ENCODE results near the gene MGMT. TPM values are rescaled to one million over a fixed set of nuclear protein-coding genes. Genes with fewer than 3 reads are reported as not detected.

MGMT gene
- polyA plus RNA-seq, 1 of the 3 experiments (the other 2 are of a cell fraction) = 10.8 TPM

DNA sequence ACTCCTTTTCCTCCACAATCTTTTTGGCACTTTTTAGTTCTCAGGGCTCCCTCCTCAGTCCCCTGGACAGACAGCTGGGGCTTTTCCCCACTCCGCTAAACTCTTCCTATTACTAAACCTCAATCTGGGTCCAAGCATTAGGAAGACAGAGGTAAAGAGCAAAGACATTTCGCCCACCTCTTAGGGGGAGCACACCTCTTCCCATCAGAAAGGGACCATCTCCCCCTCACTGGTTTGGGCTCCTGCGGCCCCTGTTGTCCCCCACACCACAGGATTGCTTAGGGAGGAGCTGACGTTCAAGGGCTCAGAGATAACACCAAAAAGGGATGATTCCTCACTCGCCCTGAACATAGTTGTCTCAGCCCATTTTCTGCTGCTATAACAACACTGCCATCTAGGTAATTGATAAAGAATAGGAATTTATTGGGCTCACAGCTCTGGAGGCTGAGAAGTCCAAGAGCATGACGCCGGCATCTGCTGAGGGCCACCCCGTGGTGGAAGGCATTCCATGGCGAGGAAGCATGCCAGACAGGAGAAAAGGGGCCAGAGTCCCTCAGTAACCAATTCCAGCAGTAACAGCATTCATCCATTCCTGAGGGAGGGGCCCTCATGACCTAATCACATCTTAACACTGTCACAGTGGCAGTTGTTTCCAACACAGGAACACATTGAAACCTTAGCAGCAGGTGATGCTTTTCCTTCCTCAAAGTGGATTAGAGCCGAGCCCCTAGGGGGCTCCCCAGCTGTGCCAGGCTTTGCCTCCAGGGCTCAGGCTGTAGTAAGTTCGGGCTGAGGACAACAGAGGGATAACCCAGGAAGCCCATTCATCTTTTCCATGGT, 287.4 kb downstream of the MGMT start (continued):
- TF ChIP-seq, protein P1, sequence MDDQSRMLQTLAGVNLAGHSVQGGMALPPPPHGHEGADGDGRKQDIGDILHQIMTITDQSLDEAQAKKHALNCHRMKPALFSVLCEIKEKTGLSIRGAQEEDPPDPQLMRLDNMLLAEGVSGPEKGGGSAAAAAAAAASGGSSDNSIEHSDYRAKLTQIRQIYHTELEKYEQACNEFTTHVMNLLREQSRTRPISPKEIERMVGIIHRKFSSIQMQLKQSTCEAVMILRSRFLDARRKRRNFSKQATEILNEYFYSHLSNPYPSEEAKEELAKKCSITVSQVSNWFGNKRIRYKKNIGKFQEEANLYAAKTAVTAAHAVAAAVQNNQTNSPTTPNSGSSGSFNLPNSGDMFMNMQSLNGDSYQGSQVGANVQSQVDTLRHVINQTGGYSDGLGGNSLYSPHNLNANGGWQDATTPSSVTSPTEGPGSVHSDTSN (IDR thresholded peaks at IDR 0.05) = no peak
- TF ChIP-seq NFIC (IDR thresholded peaks at IDR 0.05; ENCODE audit: borderline replicate concordance) (no peak), POLR2AphosphoS5 (IDR thresholded peaks at IDR 0.05; ENCODE audit: low read depth, low read length) (no peak), RXRA (IDR thresholded peaks at IDR 0.05; ENCODE audit: borderline replicate concordance, low read depth) (no peak), FOXJ3 (CRISPR knock-in tag; IDR thresholded peaks at IDR 0.05) (no peak)
- TF ChIP-seq, protein P2, sequence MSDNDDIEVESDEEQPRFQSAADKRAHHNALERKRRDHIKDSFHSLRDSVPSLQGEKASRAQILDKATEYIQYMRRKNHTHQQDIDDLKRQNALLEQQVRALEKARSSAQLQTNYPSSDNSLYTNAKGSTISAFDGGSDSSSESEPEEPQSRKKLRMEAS (IDR thresholded peaks at IDR 0.05; ENCODE audit: low read depth) = no peak

DNA sequence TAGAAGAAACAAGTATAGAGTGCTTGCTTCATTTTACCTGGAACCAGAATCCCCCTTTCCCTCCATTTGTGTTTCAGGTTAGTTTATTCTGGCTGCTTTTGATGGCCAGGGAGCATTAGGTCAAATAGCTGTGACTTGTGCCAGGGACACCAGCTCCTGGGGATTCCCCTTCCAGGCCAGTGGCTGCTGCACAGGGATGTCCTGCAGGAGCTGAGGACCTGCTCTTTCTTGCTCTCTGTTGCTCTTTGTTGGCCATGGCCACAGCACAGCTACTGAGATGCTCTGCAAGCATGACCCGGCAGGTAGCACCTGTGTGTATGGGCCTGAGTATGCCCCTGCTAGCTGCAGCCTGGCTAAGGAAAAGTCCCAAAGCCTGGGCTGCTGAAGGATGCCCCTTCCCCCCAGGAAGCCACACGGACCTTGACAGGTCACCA, 288.1 kb downstream of the MGMT start:
- DNase-seq = no peak
- WGBS (ENCODE audit: low lambda C conversion rate) = no CpG with 5 or more reads among the region's 2 CpGs
- Histone ChIP-seq H2AFZ (ENCODE audit: low read depth) (no peak overlapping the region), H3K79me2 (ENCODE audit: insufficient read depth) (no peaks in the 10 kb centered on the region), H3K9ac (no peak overlapping the region), H3K4me3 (ENCODE audit: low read depth in 2 of 2, low read length in 1 of 2) (no peak overlapping the region), H3K36me3 (replicated peaks in 1 of 2; ENCODE audit: control insufficient read depth in 1 of 2, insufficient read depth in 2 of 2, low read length in 1 of 2) (no peaks in the 10 kb centered on the region), H4K20me1 (ENCODE audit: insufficient read depth) (no peaks in the 10 kb centered on the region), H3K27me3 (ENCODE audit: insufficient read depth) (no peaks in the 10 kb centered on the region), H3K4me2 (no peak overlapping the region), H3F3A (replicated peaks; ENCODE audit: insufficient read depth) (no peaks in the 10 kb centered on the region), H3K4me1 (ENCODE audit: control insufficient read depth in 1 of 2, insufficient read depth in 2 of 2, low read depth in 1 of 2, low read length in 1 of 2) (no peaks in the 10 kb centered on the region; a peak in 1 of 4 replicates), H3K9me2 (no peaks in the 10 kb centered on the region), H3K9me3 (0 out of 2 replicates have a peak, but pooled peaks cover 26% of the 10 kb centered on the region), H3K27ac (ENCODE audit: low read depth in 2 of 2, low read length in 1 of 2) (no peak overlapping the region)
- ChIA-PET POLR2A (no interaction called here), CTCF (no interaction called here)
- no peak for TF ChIP-seq FOSL2 (IDR thresholded peaks at IDR 0.05; ENCODE audit: borderline replicate concordance, low read depth)
- TF ChIP-seq NRF1 (IDR thresholded peaks at IDR 0.05; ENCODE audit: low read depth, low read length) = no peak
- no peak for TF ChIP-seq SMC3 (IDR thresholded peaks at IDR 0.05; ENCODE audit: low read depth, low read length)
- TF ChIP-seq, protein P3, sequence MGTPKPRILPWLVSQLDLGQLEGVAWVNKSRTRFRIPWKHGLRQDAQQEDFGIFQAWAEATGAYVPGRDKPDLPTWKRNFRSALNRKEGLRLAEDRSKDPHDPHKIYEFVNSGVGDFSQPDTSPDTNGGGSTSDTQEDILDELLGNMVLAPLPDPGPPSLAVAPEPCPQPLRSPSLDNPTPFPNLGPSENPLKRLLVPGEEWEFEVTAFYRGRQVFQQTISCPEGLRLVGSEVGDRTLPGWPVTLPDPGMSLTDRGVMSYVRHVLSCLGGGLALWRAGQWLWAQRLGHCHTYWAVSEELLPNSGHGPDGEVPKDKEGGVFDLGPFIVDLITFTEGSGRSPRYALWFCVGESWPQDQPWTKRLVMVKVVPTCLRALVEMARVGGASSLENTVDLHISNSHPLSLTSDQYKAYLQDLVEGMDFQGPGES (IDR thresholded peaks at IDR 0.05; ENCODE audit: low read depth, low read length) = no peak
- TF ChIP-seq YY1 (IDR thresholded peaks at IDR 0.05; ENCODE audit: low read depth) = no peak
- no peak for TF ChIP-seq NFIC (IDR thresholded peaks at IDR 0.05; ENCODE audit: borderline replicate concordance)
- no peak for TF ChIP-seq JUND (IDR thresholded peaks at IDR 0.05)
- TF ChIP-seq, protein P4, sequence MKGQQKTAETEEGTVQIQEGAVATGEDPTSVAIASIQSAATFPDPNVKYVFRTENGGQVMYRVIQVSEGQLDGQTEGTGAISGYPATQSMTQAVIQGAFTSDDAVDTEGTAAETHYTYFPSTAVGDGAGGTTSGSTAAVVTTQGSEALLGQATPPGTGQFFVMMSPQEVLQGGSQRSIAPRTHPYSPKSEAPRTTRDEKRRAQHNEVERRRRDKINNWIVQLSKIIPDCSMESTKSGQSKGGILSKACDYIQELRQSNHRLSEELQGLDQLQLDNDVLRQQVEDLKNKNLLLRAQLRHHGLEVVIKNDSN (IDR thresholded peaks at IDR 0.05; ENCODE audit: borderline replicate concordance, low read depth) = no peak
- TF ChIP-seq, protein P5, sequence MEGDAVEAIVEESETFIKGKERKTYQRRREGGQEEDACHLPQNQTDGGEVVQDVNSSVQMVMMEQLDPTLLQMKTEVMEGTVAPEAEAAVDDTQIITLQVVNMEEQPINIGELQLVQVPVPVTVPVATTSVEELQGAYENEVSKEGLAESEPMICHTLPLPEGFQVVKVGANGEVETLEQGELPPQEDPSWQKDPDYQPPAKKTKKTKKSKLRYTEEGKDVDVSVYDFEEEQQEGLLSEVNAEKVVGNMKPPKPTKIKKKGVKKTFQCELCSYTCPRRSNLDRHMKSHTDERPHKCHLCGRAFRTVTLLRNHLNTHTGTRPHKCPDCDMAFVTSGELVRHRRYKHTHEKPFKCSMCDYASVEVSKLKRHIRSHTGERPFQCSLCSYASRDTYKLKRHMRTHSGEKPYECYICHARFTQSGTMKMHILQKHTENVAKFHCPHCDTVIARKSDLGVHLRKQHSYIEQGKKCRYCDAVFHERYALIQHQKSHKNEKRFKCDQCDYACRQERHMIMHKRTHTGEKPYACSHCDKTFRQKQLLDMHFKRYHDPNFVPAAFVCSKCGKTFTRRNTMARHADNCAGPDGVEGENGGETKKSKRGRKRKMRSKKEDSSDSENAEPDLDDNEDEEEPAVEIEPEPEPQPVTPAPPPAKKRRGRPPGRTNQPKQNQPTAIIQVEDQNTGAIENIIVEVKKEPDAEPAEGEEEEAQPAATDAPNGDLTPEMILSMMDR (IDR thresholded peaks at IDR 0.05) = no peak
- no peak for TF ChIP-seq FOXJ3 (CRISPR knock-in tag; IDR thresholded peaks at IDR 0.05)
- TF ChIP-seq TEAD4 (IDR thresholded peaks at IDR 0.05; ENCODE audit: borderline replicate concordance, insufficient read depth) = no peak
- no peak for TF ChIP-seq TAF1 (IDR thresholded peaks at IDR 0.05; ENCODE audit: borderline replicate concordance, low read depth, low read length)
- no peak for TF ChIP-seq TCF12 (IDR thresholded peaks at IDR 0.05)
- TF ChIP-seq RCOR1 (IDR thresholded peaks at IDR 0.05; ENCODE audit: low read length) = no peak
- TF ChIP-seq, protein P2 (IDR thresholded peaks at IDR 0.05; ENCODE audit: low read depth) = no peak
- no peak for TF ChIP-seq SIN3A (IDR thresholded peaks at IDR 0.05; ENCODE audit: borderline replicate concordance, low read depth, low read length)
- TF ChIP-seq RAD21 (IDR thresholded peaks at IDR 0.05; ENCODE audit: low read length) = no peak
- TF ChIP-seq, protein P6, sequence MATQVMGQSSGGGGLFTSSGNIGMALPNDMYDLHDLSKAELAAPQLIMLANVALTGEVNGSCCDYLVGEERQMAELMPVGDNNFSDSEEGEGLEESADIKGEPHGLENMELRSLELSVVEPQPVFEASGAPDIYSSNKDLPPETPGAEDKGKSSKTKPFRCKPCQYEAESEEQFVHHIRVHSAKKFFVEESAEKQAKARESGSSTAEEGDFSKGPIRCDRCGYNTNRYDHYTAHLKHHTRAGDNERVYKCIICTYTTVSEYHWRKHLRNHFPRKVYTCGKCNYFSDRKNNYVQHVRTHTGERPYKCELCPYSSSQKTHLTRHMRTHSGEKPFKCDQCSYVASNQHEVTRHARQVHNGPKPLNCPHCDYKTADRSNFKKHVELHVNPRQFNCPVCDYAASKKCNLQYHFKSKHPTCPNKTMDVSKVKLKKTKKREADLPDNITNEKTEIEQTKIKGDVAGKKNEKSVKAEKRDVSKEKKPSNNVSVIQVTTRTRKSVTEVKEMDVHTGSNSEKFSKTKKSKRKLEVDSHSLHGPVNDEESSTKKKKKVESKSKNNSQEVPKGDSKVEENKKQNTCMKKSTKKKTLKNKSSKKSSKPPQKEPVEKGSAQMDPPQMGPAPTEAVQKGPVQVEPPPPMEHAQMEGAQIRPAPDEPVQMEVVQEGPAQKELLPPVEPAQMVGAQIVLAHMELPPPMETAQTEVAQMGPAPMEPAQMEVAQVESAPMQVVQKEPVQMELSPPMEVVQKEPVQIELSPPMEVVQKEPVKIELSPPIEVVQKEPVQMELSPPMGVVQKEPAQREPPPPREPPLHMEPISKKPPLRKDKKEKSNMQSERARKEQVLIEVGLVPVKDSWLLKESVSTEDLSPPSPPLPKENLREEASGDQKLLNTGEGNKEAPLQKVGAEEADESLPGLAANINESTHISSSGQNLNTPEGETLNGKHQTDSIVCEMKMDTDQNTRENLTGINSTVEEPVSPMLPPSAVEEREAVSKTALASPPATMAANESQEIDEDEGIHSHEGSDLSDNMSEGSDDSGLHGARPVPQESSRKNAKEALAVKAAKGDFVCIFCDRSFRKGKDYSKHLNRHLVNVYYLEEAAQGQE (IDR thresholded peaks at IDR 0.05; ENCODE audit: low read depth, low read length) = no peak

Data from SK-N-SH (cell line).